Endometrial microvascular endothelial cells (primary cell): ENCODE data around the gene MIF. TPM values are rescaled to one million over a fixed set of nuclear protein-coding genes. Genes with fewer than 3 reads are reported as not detected.
"Not testable (repeated sequence)": the region's sequence is repeated elsewhere in the genome, so short reads cannot be mapped to it uniquely, and the experiment has no call there.

ENCODE experiments used
- in situ Hi-C: cut with HindIII; loops from 2 replicates; pipeline ENCODE4 v1.10.0; 2017; ENCODE audit warnings: low sequenced_read_pairs, low pct_unique_long_range_greater_than_20kb; ENCODE audit errors: inconsistent ontology term
- total RNA-seq: library from RNA; depleted of rRNA; stranded (reverse); fragments of >200 nt; gene quantifications from one replicate; pipeline ENCODE4 v1.2.3, GENCODE V29; 2015; ENCODE audit errors: inconsistent ontology term

Gene MIF
- total RNA-seq, 1 donor from 2014 or later = 414 TPM

DNA sequence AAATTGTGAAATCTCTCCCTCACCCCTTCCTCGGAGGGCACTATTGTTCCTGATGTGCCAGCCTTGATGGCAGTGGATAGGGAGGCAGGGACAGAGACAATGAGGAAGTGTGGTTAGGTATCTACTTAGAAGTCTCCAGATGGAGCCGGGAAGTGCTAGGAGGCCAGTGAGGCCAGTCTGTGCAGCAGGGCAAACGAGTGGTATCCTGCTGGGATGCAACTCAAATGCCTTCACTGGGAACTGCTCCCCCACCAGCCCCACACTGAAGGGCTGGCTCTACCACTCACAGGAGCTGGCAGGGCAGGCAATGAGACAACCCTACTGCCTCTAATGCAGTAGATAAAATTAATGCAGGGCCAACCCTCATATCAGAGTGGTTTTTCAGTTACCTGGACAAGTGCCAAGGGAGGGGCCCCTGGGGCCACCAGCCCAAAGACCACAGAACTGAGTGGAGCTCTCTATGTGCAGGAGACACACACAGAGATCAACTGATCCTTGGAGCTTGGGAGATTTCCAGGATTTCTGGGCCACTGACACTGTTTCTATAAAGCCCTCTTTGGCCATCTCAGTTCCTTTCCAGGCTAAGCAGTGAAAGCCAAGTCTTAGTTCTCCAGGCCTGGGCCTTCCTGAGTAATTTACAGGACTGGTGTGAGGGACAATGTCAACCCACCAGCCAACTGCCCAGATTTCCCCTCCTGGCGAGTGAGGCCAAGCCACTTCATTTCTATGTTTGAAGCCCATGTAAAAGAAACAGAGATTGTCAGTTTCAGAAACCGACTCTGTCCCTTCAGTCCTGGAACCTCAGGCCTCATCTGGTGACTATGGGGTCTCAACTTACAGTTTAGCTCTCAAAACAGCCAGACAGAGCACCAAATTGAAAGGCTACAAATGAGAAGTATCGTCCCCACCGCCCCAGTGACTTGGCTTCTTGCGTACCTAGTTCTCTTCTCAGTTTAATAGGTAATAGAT lies 4.1 kb downstream of the MIF start:
- in situ Hi-C loops = no loop called here

DNA sequence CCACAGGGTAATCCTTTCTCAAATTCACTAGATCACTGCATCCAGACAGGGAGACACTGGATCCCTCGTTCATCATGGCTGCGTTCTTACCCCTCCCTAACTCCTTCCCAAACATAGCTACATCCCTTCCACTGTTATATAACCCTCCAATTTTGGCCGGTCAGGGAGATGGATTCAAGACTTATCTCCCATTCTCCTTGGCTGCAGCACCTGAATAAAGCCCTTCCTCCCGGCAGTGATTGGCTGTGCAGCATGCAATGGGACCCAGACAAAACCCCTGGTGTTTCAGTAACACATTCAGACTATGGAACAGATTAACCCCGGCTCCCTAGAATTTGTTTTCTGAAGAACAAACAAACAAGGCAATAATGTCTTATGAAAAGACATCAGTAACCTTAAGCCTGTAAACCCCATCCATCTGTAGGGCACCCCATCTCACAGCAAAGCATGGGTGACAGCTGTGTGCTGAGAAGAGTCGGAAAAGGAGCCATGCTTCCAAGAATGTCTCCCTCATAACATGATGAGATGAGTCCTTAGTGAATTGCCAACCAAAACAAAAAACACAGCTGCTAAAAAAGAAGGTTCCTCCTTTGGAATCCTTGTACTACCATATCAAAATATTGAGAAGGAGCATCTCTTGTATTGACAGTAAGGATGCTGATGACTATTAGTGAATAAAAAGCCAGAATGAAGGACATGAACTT lies 5.0 kb downstream of the MIF start:
- in situ Hi-C loops = no loop called here

DNA sequence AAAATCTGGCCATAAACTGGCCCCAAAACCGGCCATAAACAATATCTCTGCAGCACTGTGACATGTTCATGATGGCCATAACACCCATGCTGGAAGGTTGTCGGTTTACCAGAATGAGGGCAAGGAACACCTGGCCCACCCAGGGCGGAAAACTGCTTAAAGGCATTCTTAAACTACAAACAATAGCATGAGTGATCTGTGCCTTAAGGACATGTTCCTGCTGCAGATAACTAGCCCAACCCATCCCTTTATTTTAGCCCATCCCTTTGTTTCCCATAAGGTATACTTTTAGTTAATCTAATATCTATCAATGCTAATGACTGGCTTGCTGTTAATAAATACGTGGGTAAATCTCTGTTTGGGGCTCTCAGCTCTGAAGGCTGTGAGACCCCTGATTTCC lies 6.0 kb downstream of the MIF start:
- in situ Hi-C loops = not testable (repeated sequence)

DNA sequence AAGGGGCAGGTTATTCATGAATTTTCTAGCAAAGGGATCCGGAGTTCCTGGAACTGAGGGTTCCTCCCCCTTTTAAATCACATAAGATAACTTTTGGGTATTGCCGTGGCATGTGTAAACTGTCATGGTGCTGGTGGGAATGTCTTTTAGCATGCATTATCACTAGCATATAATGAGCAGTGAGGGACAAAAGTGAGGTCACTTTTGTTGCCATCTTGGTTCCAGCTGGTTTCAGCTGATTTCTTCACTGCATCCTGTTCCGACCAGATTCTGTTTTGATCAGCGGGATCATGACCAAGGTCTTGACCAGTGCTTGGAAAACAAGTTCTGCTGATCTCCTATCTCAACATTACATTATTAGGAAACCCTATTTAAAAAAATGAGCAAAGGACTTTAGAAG lies 7.4 kb downstream of the MIF start:
- in situ Hi-C loops = no loop called here

DNA sequence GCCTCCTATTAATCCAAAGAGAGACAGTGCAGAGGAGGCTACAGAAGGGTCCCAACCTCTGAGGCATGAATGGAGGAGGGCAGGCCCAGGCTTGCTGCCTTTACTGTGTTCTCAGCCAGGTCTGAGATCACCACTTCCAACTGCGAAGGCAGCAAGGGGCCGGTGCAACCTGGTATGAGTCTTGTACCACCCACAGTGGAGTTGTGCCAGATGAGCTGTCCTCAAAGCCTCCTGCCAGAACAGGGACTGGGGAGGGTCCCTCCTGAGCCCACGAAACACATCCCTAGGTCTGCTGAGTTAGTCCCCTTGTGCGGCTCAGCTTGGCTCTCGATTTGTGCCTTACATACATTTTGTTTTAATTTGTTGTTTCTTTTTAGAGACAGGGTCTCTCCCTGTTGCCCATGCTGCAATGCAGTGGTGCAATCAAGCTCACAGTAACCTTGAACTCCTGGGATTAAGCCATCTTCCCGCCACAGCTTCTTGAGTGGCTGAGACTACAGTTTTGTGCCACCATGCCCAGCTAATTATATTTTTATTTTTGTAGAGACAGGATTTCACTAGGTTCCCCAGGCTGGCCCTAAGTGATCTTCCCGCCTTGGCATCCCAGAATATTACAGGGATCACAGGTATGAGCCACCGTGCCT lies 9.3 kb downstream of the MIF start:
- in situ Hi-C loops = no loop called here

DNA sequence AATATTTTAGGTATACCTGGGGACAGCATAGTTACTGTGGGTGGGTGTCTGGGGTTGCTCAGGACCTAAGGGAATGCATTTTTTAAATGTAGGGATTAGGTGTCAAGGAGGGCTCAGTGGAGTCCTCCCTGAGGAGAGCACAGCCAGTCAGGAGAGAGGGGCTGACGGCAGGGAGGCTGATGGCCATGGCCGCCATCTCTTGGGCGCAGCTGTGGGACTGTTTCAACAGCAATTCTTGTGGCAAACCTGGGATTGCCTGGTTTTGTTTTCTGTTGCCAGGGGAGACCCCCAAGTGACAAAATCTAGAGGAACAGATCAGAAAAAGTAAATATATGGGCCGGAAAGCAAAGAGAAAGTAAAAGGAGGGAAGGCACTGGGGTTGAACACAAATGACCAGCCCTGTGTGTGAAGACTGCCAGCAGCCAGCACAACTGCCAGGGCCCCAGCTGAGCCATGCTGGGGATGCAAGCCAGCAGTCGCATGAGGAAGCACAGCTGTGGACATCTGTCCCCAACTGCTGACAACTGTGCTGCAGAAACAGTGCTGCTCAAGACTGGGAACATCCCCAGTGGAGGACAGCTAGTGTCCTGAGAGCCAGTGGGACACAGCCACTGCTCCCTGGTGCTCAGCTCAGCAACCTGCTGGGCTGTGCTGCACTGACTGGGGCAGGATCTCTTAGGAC lies 10.5 kb downstream of the MIF start:
- in situ Hi-C loops = no loop called here

DNA sequence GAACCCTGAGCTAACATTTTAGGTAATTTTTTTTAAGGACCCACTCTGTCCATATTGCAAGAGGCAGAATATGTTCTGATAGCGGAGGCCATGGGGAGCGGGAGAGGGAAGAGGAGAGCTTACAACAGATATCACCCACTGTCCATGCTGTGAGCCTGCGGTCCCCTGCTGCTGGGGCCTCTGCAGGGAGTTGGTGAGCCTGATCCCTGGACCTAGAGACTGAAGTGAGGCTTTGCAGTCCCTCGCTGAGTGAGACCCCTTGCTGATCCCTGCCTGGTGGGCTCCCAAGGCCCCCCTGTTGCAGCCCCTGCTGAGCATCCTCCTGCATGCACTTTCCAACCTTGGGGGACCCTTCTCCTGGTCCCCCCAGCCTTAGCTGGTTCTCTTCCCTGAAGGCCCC lies 12.5 kb downstream of the MIF start:
- in situ Hi-C loops = no loop called here

DNA sequence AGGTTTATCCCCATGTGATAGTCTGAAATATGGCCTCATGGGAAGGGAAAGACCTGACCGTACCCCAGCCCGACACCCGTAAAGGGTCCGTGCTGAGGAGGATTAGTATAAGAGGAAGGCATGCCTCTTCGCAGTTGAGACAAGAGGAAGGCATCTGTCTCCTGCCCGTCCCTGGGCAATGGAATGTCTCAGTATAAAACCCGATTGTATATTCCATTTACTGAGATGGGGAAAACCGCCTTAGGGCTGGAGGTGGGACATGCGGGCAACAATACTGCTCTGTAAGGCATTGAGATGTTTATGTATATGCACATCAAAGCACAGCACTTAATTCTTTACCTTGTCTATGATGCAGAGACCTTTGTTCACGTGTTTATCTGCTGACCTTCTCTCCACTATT lies 13.2 kb downstream of the MIF start:
- in situ Hi-C loops = not testable (repeated sequence)

DNA sequence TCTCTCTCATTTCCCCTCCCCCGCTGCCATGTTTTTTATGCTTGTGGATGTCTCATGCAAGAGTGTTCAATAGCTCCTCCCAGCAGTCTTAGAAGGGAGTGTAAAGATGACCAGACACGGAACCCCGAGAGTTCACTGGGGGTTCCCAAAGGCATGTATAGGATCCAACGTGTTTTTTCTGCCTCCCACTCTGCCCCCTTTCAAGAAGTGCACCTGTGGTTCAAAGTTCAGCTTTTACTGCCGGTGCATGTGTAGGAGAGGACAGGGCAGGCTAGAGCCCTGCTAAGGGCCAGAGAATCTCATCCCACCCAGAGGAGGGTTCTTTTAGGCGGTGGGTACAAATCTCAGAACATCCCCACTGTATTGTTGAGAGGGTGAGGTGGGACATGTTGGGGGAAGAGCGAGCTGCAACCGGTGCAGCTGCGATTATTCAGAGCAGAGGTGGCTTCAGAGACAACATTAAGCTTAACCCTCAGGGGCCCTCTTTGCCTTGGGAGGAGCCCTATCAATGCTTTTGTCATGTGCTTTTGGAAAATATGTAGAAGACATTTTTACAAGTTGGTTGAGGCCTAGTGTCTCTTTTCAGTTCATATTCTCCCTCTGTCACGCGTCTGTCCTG lies 14.5 kb downstream of the MIF start:
- in situ Hi-C loops = no loop called here

DNA sequence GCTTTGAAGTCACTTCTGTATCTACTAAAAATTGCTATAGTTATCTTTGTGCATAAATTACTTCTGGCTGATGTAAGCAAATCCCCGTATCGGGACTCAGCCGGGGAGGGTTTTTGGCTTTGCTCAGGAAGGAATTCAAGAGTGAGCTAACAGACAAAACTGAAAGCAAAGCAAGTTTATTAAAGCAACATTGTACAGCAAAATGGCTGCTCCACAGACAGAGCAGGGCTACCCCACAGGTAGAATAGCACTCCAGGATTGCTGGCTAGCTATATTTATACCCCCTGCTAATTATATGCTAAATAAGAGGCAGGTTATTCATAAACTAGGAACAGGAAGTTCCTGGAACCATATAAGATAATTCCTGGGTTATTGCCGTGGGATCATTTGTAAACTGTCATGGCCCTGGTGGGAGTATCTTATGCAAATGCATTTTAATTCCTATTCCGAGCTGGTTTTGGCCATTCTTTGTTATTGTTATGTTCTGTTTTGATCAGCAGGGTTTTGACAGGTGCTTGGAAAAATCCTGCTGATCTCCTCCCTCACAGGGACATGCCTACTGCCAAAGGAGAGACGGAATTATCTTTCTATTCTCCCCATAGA lies 15.2 kb downstream of the MIF start:
- in situ Hi-C loops = no loop called here

DNA sequence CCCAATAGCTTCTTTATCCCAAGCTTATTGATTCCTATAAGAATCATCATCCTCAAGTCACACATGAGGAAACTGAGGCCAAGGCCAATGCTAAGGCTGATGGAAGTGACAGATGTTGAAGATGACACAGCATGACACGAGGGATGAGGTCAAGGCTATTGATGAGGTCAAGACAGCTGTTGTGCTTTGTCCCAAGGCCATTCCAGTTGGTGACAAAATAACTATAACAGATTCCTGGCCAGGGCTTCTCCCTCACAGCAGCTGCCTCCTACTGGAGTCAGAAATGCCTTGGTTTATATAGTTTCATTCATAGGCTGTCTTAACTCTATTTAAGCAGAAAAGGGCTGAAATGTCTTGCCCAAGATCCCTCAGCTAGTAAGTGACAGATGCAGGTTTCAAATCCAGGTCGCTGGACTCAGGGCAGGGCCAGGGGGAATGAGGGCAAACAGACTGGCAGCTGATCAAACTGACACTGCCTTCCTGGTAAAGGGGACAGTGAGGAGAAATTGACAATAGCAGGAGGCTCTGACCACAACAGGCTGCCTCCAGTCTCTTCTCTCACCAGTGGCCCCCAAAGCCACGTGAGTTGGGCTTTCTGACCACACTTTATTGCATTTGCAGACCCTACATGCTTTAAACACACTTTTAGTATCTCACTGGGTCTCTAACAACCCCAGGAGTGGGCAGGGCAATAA lies 16.5 kb downstream of the MIF start:
- in situ Hi-C loops = no loop called here

DNA sequence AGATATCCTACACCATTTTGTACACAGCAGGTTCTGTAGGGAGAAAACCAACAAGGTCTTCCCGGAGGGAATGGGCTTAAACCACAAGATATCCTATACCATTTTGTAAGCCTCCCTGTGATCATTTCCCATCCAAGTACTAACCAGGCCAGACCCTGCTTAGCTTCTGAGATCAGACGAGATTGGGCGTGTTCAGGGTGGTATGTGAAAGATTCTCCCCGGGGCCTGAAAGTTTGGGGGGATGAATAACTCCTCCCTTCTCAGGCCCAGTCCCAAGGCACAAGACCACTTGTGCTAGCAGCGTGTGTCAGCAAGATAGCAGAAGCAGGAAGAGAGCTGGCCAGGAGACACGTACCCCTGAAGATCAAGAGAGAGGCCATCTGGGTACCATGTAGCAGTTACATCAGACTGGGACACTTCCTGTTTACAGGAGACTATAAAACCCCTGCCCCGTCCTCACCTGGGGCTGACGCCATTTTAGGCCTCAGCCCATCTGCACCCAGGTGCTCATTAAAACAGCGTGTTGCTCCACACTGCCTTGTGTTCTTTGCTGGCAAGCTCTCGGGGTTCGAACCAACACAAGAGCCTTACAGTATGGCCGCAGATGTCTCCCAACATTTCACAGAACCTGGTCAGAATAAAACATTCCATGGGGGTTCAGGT lies 17.3 kb downstream of the MIF start:
- in situ Hi-C loops = no loop called here

DNA sequence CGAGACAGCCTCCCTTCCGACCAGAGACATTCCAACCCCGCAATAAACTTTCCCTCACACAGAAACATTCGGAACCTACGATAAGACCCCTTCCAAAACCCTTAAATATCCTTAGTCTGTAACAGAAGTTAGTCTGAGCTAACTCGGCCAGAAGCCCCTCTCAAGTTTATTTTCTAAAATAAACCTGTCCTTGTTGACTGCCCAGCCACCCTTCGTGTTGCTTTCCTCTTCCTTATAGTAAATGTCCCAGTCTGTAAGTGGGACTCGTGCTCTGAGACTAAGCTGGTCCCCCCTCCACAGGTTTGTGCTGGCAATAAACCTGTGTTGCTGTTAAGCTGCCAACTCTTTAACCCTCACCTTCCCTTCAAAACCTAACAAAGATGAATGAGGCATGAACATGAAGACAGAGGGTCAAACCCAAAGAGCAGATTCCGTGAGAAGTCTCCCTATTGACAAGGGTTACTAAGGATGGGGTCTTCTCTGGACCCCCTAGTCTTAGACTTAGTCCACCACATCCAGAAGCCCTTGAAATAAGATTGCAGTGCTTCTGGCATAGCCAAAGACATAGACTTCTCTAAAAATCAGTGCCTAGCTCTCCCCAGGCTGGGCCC lies 18.2 kb downstream of the MIF start:
- in situ Hi-C loops = no loop called here

DNA sequence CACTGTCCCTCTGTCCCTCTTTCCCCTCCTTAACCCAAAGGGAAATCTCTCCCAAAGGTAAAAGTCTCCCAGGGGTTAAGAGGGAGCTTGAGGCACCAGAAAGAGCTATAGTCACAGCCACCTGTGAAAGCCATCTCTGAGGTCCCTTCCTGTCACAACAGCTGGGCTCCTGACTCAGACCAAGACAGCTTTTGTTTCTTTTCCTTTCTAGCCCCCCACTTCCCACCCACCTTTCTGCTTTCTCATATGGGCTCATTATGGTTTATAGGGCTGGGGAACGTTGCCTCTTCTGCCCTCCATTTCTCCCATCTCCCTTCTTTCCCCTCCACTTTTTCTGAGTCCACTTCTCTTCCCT lies 19.1 kb downstream of the MIF start:
- in situ Hi-C loops = no loop called here

DNA sequence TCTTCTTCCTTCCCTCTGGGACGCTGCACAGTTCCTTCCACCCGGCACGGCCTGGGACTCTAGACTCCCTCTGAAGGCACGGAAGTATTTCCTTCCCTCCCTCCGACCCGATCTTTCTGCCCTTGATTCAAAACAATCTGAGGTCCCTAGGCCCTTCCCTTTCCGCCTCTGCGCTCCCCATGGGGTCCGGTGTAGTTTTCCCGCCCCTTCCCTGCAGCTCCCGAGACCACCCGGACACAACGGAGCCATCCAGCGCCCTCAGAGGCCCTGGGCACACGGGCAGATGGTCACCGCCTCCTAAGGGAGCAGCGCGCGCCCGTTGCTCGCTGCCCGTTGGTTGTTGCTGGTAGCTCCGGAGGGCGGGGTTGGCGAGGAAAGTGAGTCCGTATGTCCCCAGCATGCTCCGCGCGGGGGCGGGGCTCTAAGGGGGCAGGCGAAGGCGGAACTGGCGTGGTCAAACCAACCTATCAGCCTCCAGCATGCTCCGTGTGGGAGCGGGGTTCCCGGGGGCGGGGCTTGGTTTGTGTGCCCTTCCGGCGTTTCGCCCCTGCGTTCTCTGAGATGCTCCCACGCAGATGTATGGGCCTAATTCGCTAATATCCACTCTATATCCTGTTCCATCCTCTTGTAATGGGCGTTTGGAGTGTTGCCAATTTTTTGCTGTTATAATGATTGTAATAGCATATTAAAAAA lies 19.6 kb downstream of the MIF start:
- in situ Hi-C loops = no loop called here

DNA sequence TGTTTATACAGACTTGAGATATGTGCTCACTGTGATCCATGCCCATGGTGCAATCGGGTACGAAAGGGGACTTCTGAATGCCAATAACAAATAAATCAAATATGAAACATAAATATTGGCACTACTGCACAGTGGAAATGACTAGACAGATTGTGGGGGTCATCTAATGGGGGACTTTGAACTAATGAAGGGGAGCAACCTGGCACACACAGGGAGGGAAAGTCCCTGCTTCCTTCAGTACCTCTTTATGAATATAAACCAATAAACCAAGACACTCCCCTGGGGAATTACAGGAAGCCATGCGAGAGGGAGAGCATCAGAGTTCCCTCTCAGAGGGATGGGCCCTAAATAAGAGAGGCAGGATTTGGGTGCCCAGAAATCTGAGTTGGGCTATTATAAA lies 21.1 kb downstream of the MIF start:
- in situ Hi-C loops = no loop called here

DNA sequence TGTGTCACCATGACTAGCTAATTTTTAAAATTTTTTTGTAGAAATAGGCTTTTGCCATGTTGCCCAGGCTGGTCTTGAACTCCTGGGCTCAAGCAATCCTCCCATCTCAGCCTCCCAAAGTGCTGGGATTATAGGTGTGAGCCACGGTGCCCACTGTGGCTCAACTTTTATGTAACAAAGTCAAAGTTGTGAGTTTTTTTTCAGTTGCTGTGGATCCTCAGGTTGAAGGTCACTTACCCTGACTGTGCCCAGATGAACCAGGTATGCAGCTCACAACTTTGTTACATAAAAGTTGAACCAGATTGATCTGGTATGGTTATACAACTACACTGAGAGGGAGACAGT lies 26.1 kb downstream of the MIF start:
- in situ Hi-C loops = not testable (repeated sequence)
